OCI-LY7 (cell line): Measurements from ENCODE around the gene COL24A1.

ENCODE experiments used
- EZH2phosphoT487 ChIP-seq: fragments of 200-600 bp; sonication (generic); IDR thresholded peaks from 2 replicates; pipeline ENCODE4 v1.6.1; 2018; ENCODE audit warnings: low read depth, borderline replicate concordance, mild to moderate bottlenecking, mixed run types, antibody characterized with exemption, low read length, moderate library complexity, mixed read lengths
- TF ChIP-seq, protein P1 (sequence below): fragments of 200-600 bp; sonication (generic); conservative IDR thresholded peaks from 2 replicates; pipeline ENCODE4 v1.5.1; 2014; ENCODE audit warnings: mild to moderate bottlenecking, antibody characterized with exemption, low read length, moderate library complexity, mixed read lengths

DNA sequence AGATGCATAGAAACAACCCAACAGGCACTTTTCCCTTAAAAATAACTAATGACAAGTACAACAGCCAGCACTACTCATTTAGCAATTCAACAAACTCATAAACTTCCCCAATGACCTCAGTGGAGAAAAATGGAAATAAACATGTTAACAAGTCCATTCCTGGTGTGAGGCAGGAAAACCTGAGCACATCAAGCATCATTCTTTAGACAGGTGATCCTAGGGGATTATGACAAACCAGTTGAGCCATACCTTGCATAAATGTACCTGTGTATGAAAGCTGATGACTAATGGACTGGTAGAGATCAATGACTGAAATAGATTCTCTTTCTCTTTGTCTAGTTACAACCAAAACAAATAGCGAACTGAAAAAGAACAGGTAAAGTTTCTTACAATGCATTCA, 7.0 kb downstream of the COL24A1 start:
- TF ChIP-seq, protein P1, sequence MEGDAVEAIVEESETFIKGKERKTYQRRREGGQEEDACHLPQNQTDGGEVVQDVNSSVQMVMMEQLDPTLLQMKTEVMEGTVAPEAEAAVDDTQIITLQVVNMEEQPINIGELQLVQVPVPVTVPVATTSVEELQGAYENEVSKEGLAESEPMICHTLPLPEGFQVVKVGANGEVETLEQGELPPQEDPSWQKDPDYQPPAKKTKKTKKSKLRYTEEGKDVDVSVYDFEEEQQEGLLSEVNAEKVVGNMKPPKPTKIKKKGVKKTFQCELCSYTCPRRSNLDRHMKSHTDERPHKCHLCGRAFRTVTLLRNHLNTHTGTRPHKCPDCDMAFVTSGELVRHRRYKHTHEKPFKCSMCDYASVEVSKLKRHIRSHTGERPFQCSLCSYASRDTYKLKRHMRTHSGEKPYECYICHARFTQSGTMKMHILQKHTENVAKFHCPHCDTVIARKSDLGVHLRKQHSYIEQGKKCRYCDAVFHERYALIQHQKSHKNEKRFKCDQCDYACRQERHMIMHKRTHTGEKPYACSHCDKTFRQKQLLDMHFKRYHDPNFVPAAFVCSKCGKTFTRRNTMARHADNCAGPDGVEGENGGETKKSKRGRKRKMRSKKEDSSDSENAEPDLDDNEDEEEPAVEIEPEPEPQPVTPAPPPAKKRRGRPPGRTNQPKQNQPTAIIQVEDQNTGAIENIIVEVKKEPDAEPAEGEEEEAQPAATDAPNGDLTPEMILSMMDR: no peak
- TF ChIP-seq EZH2phosphoT487: no peak
